SJCRH30 (cell line): Measurements from ENCODE around the gene OR4N2. TPM values are rescaled to one million over a fixed set of nuclear protein-coding genes. Genes with fewer than 3 reads are reported as not detected.
"Not testable (repeated sequence)": the region's sequence is repeated elsewhere in the genome, so short reads cannot be mapped to it uniquely, and the experiment has no call there.

Experiments used
- DNase-seq, 2 experiments: peaks; one replicate each; pipeline ENCODE4 v3.0.0-alpha.2; 2015 to 2020
- H3K27ac ChIP-seq: fragments of 250-450 bp; sonication (Bioruptor Pico); 2 replicates; pipeline ENCODE4 v1.5.1; 2020; ENCODE audit warnings: mild to moderate bottlenecking, moderate library complexity
- H3K27me3 ChIP-seq: fragments of 250-450 bp; sonication (Bioruptor Pico); 2 replicates; pipeline ENCODE4 v1.5.1; 2020; ENCODE audit warnings: mild to moderate bottlenecking, moderate library complexity
- H3K36me3 ChIP-seq: fragments of 250-450 bp; sonication (Bioruptor Pico); 2 replicates; pipeline ENCODE4 v1.5.1; 2020; ENCODE audit warnings: mild to moderate bottlenecking, moderate library complexity
- H3K4me1 ChIP-seq: fragments of 250-450 bp; sonication (Bioruptor Pico); 2 replicates; pipeline ENCODE4 v1.5.1; 2020; ENCODE audit warnings: mild to moderate bottlenecking, moderate library complexity
- H3K4me3 ChIP-seq: fragments of 250-450 bp; sonication (Bioruptor Pico); 2 replicates; pipeline ENCODE4 v1.5.1; 2020; ENCODE audit warnings: mild to moderate bottlenecking, moderate library complexity
- H3K9me3 ChIP-seq: fragments of 250-450 bp; sonication (Bioruptor Pico); replicated peaks from 2 replicates; pipeline ENCODE4 v1.5.1; 2020; ENCODE audit warnings: mild to moderate bottlenecking, moderate library complexity
- total RNA-seq: library from RNA; depleted of rRNA; stranded (reverse); fragments of >200 nt; shearing (Covaris generic); gene quantifications from 2 replicates; pipeline ENCODE4 v1.2.3, GENCODE V29; 2014; rRNA removed

The OR4N2 gene, protein sequence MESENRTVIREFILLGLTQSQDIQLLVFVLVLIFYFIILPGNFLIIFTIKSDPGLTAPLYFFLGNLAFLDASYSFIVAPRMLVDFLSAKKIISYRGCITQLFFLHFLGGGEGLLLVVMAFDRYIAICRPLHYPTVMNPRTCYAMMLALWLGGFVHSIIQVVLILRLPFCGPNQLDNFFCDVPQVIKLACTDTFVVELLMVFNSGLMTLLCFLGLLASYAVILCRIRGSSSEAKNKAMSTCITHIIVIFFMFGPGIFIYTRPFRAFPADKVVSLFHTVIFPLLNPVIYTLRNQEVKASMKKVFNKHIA
- total RNA-seq = not detected in 2 replicates

- not testable (repeated sequence) for H3K9me3 ChIP-seq, H3K27me3 ChIP-seq, DNase-seq, H3K36me3 ChIP-seq, H3K4me3 ChIP-seq, H3K4me1 ChIP-seq, H3K27ac ChIP-seq
Measured at GRCh38 chr14:19803470-19803869, at the start of gene OR4N2. TSS of gene OR4N2 (plus strand) at chr14:19803770. CDS start at chr14:19827449, 23,679 bp downstream.

DNA sequence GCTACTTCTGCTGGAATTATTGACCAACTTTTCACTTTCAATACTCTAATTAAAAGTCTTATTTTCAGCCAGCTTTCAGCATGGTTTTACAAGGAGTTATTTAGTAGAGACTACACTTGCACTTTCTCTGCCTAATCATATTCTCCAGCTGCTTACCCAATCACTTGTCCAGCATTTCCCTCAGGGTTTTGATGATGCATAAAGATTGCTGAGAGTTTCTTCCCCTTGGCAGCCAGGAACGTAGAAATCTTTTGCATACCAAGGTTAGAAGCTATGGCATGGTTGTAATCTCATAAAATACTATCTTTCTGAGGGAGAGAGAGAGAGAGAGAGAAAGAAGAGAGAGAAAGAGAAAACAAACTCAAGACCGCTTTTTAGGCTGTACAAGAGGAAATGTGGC, 49.4 kb upstream of the OR4N2 start:
- Histone ChIP-seq H3K36me3 (no peaks in the 10 kb centered on the region), H3K9me3 (no peaks in the 10 kb centered on the region), H3K4me1 (no peaks in the 10 kb centered on the region), H3K27me3 (no peaks in the 10 kb centered on the region), H3K4me3 (no peak overlapping the region), H3K27ac (no peak overlapping the region)
- DNase-seq = no peak

DNA sequence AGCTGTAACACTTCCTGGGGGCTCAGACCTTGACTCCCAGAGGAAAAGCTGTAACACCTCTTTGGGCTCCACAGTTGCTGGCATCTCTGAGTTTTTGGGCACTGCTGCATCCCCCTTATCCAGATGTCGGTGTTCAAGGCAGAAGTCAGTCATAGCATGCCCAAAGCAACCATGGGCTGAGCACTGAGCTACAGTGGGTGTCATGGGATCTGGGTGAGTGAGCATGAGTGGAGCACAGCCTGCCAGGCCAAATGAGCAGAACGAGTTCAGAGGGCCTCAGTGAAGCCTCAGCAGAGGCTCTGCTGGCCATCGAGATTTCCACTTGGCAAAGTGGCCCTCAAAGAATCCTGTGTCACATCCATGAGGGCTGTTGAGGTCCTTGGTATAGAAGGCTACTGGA, 32.1 kb upstream of the OR4N2 start:
- H3K4me1 ChIP-seq, DNase-seq, H3K27me3 ChIP-seq, H3K9me3 ChIP-seq, H3K4me3 ChIP-seq, H3K36me3 ChIP-seq, H3K27ac ChIP-seq: not testable (repeated sequence)

DNA sequence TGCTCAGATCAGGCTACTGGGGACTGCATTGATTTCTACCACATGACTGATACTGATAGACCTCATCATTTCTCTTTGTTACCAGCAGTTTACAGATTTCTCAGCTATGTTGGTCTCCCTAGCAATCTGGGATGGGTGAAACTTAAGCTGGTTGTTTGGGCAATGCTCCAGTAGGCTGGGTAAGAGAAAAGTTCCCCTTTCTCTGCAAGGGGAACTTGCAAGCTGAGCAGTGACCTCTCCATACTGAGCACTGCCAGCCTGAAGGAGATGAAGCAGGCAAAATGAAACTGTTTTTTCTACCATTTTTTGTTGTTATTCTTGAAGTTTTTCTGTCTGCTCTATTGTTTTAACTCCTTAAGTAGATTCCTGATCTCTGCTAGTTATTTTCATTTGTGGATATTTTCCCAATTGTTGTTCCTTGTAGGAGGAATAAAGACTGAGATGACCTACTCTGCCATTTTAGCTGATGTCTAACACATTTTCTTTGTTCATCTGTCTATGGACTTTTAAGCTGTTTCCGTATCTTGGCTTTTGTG, 31.6 kb upstream of the OR4N2 start:
- no peaks in the 10 kb centered on the region for H3K4me1 ChIP-seq
- no peak overlapping the region for H3K27ac ChIP-seq
- H3K4me3 ChIP-seq = no peak overlapping the region
- H3K27me3 ChIP-seq = no peaks in the 10 kb centered on the region
- no peak for DNase-seq
- H3K36me3 ChIP-seq = no peaks in the 10 kb centered on the region
- H3K9me3 ChIP-seq = no peaks in the 10 kb centered on the region

- not testable (repeated sequence) for H3K27ac ChIP-seq, H3K36me3 ChIP-seq, DNase-seq, H3K27me3 ChIP-seq, H3K4me1 ChIP-seq, H3K9me3 ChIP-seq, H3K4me3 ChIP-seq
Measured at GRCh38 chr14:19772454-19772853, 31.1 kb upstream of the OR4N2 start.

GRCh38 chr14:19773204-19773603, 30.4 kb upstream of the OR4N2 start, which contains the start of gene OR4M1:
TSS of gene OR4M1 (plus strand) at chr14:19773504. CDS start at chr14:19780323, 6,819 bp downstream.
- not testable (repeated sequence) for DNase-seq, H3K27me3 ChIP-seq, H3K36me3 ChIP-seq, H3K27ac ChIP-seq, H3K4me3 ChIP-seq, H3K4me1 ChIP-seq, H3K9me3 ChIP-seq

DNA sequence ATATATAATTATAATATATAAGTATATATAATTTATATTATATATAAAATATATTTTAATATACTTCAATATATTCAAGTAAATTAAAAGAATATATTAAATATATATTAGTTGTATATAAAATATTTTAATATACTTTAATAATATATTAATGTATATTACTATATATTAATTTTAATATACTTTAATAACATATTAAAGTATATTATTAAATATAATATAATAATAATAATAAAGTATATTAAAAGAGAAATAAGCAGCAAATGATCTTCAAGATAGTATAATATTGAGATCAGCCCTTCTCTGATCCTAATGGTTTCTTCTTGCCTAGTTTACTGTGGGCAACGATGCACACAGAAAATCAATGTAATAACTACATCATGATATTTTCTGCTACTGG, 28.0 kb upstream of the OR4N2 start:
- no peaks in the 10 kb centered on the region for H3K36me3 ChIP-seq
- H3K9me3 ChIP-seq = no peaks in the 10 kb centered on the region
- H3K4me3 ChIP-seq = no peak overlapping the region
- H3K27ac ChIP-seq = no peak overlapping the region
- DNase-seq = no peak
- H3K27me3 ChIP-seq = no peaks in the 10 kb centered on the region
- no peaks in the 10 kb centered on the region for H3K4me1 ChIP-seq

DNA sequence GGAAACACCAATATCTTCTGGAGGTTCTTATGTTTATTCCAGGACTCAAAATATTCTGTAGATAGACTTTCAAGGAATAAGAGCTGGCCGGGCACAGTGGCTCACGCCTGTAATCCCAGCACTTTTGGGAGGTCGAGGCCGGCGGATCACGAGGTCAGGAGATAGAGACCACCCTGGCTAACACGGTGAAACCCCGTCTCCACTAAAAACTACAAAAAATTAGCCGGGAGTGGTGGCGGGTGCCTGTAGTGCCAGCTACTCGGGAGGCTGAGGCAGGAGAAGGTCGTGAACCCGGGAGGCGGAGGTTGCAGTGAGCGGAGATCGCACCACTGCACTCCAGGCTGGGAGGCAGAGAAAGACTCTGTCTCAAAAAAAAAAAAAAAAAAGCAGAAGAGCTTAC, 17.7 kb upstream of the OR4N2 start:
- H3K4me1 ChIP-seq, H3K27ac ChIP-seq, H3K9me3 ChIP-seq, H3K27me3 ChIP-seq, H3K36me3 ChIP-seq, H3K4me3 ChIP-seq, DNase-seq: not testable (repeated sequence)

DNA sequence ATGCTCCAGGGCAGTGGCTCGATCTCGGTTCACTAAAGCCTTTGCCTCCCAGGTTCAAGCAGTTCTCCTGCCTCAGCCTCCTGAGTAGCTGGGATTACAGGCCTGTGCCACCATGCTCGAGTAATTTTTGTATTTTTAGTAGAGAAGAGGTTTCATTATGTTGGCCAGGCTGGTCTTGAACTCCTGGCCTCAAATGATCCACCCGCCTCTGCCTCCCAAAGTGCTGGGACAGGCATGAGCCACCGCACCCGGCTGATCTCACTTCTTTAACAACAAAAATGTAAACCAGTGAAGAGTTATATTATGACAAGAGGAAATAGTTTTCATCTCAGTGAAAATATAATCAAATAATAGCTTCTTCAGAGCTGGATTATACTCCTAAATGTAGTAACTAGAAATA, 16.3 kb upstream of the OR4N2 start:
- H3K36me3 ChIP-seq, H3K9me3 ChIP-seq, H3K27ac ChIP-seq, H3K4me3 ChIP-seq, H3K4me1 ChIP-seq, H3K27me3 ChIP-seq, DNase-seq: not testable (repeated sequence)

- not testable (repeated sequence) for H3K4me3 ChIP-seq, DNase-seq, H3K27me3 ChIP-seq, H3K9me3 ChIP-seq, H3K36me3 ChIP-seq, H3K27ac ChIP-seq, H3K4me1 ChIP-seq
Measured at GRCh38 chr14:19788150-19788549, 15.4 kb upstream of the OR4N2 start.

- DNase-seq, H3K4me3 ChIP-seq, H3K9me3 ChIP-seq: not testable (repeated sequence)
Measured at GRCh38 chr14:19796520-19797108, 7.0 kb upstream of the OR4N2 start.

DNA sequence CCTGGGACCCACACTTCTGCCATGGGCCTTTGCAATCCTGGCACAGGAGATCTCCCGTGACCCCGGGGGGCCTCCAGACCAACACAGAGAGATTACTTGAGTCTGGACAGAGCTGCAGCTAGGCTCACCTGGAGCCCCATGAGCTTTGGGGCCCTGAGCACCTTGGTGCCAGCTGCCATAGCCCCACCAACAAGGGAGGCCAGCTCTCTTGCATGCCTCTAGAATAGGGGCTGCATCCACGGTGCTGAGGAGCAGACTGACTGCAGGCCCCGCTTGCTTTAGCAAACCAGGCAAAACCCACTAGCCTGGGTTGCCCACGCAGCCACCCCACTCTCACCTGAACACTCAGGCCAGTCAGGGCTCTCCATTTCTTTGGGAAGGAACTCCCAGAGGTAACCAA, 3.7 kb upstream of the OR4N2 start:
- no peaks in the 10 kb centered on the region for H3K9me3 ChIP-seq

More at GRCh38 chr14:19796520-19797108, 7.0 kb upstream of the OR4N2 start:
- not testable (repeated sequence) for H3K4me1 ChIP-seq, H3K27ac ChIP-seq, H3K36me3 ChIP-seq, H3K27me3 ChIP-seq

GRCh38 chr14:19800282-19801117, 3.1 kb upstream of the OR4N2 start:
- Histone ChIP-seq H3K36me3 (no peaks in the 10 kb centered on the region), H3K27me3 (no peaks in the 10 kb centered on the region), H3K9me3 (no peaks in the 10 kb centered on the region), H3K4me3 (no peak overlapping the region), H3K4me1 (no peaks in the 10 kb centered on the region), H3K27ac (no peak overlapping the region)
- peak; percentile 60 to 61 for DNase-seq

More for the DNA sequence above, 3.7 kb upstream of the OR4N2 start:
- H3K4me1 ChIP-seq = no peaks in the 10 kb centered on the region
- no peak overlapping the region for H3K4me3 ChIP-seq
- no peaks in the 10 kb centered on the region for H3K27me3 ChIP-seq
- no peak for DNase-seq
- H3K27ac ChIP-seq = no peak overlapping the region
- no peaks in the 10 kb centered on the region for H3K36me3 ChIP-seq

GRCh38 chr14:19801118-19801464, 2.5 kb upstream of the OR4N2 start:
- no peak for DNase-seq
- H3K4me1 ChIP-seq = no peaks in the 10 kb centered on the region
- no peaks in the 10 kb centered on the region for H3K36me3 ChIP-seq
- no peaks in the 10 kb centered on the region for H3K27me3 ChIP-seq
- H3K4me3 ChIP-seq = no peak overlapping the region
- H3K27ac ChIP-seq = no peak overlapping the region
- H3K9me3 ChIP-seq = no peaks in the 10 kb centered on the region
